HepG2 (cell line): ENCODE data around the gene NCOA7. TPM values are rescaled to one million over a fixed set of nuclear protein-coding genes. Genes with fewer than 3 reads are reported as not detected.

Source experiments
- DNMT3B ChIP-seq: conservative IDR thresholded peaks from 2 replicates; pipeline ENCODE4 v1.6.1; 2016; ENCODE audit warnings: missing biosample characterization, control low read depth
- HMG20A ChIP-seq: IDR thresholded peaks from 2 replicates; pipeline ENCODE4 v1.6.1; 2016; ENCODE audit warnings: borderline replicate concordance
- IRF2 ChIP-seq: IDR thresholded peaks from 2 replicates; pipeline ENCODE4 v1.6.1; 2018; ENCODE audit warnings: missing genetic modification reagents, missing compliant biosample characterization
- NCOR1 ChIP-seq: fragments of 200-600 bp; sonication (generic); IDR thresholded peaks from 2 replicates; pipeline ENCODE4 v1.7.0; 2017; ENCODE audit warnings: antibody characterized with exemption, low read length, borderline replicate concordance
- NFIC ChIP-seq: IDR thresholded peaks from 2 replicates; pipeline ENCODE4 v1.6.1; 2012; ENCODE audit warnings: mild to moderate bottlenecking, low read length, inconsistent platforms
- PHF5A ChIP-seq: IDR thresholded peaks from one replicate; pipeline ENCODE4 v1.6.1; 2018; ENCODE audit warnings: low read depth, missing genetic modification reagents; ENCODE audit not compliant: unreplicated experiment
- SP4 ChIP-seq: sonication (generic); formaldehyde crosslinking; IDR thresholded peaks from 2 replicates; pipeline ENCODE4 v1.8.1; 2023; ENCODE audit warnings: mild to moderate bottlenecking, missing genetic modification reagents
- TAF1 ChIP-seq: sonication (generic); formaldehyde crosslinking; IDR thresholded peaks from 2 replicates; pipeline ENCODE4 v1.4.0; 2020; ENCODE audit warnings: missing genetic modification reagents
- U2AF2 ChIP-seq: fragments of 200-400 bp; formaldehyde crosslinking; IDR thresholded peaks from 2 replicates; pipeline ENCODE4 v1.6.1; 2017; ENCODE audit warnings: low read depth, mild to moderate bottlenecking, low read length
- YY1 ChIP-seq: IDR thresholded peaks from 2 replicates; pipeline ENCODE4 v1.6.1; 2011; ENCODE audit warnings: low read length, low read depth, moderate library complexity, mild to moderate bottlenecking; ENCODE audit not compliant: insufficient read depth, insufficient replicate concordance
- ZNF160 ChIP-seq: sonication (generic); formaldehyde crosslinking; IDR thresholded peaks from 2 replicates; pipeline ENCODE4 v1.8.0; 2022; ENCODE audit warnings: mild to moderate bottlenecking, inconsistent platforms, missing genetic modification reagents
- ZSCAN12 ChIP-seq: sonication (generic); formaldehyde crosslinking; IDR thresholded peaks from 2 replicates; pipeline ENCODE4 v1.9.0; 2021; ENCODE audit warnings: mild to moderate bottlenecking, missing genetic modification reagents
- polyA plus RNA-seq, 8 experiments: library from polyadenylated mRNA; depleted of rRNA in 3 of 8; stranded (reverse) in 7 of 8; unstranded in 1 of 8; fragments of >200 nt; fragmentation: Illumina TruSeq in 4 of 8; extraction: Trizol in 4 of 8; gene quantifications; 2 replicates each; pipeline versions ENCODE4 v1.2.1 to v1.2.3, GENCODE V29; 2011 to 2016; ENCODE audit warnings: low read depth in 4 of 8, missing spikeins in 1 of 8, mixed read lengths in 1 of 8; ENCODE audit not compliant: insufficient read depth in 1 of 8
- total RNA-seq, 5 experiments: library from RNA; depleted of rRNA; stranded (reverse); fragments of >200 nt; fragmentation: Illumina TruSeq; extraction: Trizol; gene quantifications; 2 replicates each; pipeline ENCODE4 v1.2.3, GENCODE V29; 2016; ENCODE audit warnings: low read depth in 1 of 5
- TF ChIP-seq, protein P1 (sequence below): sonication (generic); formaldehyde crosslinking; IDR thresholded peaks from 2 replicates; pipeline ENCODE4 v1.4.0; 2020; ENCODE audit warnings: missing genetic modification reagents, mild to moderate bottlenecking, borderline replicate concordance
- TF ChIP-seq, protein P2 (sequence below): sonication (generic); formaldehyde crosslinking; IDR thresholded peaks from 2 replicates; pipeline ENCODE4 v1.4.0; 2020; ENCODE audit warnings: missing genetic modification reagents, borderline replicate concordance
- TF ChIP-seq, protein P3 (sequence below): sonication (generic); formaldehyde crosslinking; IDR thresholded peaks from 2 replicates; pipeline ENCODE4 v1.8.1; 2023; ENCODE audit warnings: missing genetic modification reagents, inconsistent platforms, borderline replicate concordance
- TF ChIP-seq, protein P4 (sequence below): sonication (generic); formaldehyde crosslinking; IDR thresholded peaks from 2 replicates; pipeline ENCODE4 v1.5.0; 2020; ENCODE audit warnings: missing genetic modification reagents, mild to moderate bottlenecking, borderline replicate concordance
- TF ChIP-seq, protein P5 (sequence below): sonication (generic); formaldehyde crosslinking; IDR thresholded peaks from 2 replicates; pipeline ENCODE4 v1.4.0; 2020; ENCODE audit warnings: missing genetic modification reagents, borderline replicate concordance

NCOA7 gene
- total and polyA plus RNA-seq, 2 of the 13 experiments (the other 11 are each of a cell fraction or from before 2014, with no cell fraction given) = 13.6 to 20.8 TPM

DNA sequence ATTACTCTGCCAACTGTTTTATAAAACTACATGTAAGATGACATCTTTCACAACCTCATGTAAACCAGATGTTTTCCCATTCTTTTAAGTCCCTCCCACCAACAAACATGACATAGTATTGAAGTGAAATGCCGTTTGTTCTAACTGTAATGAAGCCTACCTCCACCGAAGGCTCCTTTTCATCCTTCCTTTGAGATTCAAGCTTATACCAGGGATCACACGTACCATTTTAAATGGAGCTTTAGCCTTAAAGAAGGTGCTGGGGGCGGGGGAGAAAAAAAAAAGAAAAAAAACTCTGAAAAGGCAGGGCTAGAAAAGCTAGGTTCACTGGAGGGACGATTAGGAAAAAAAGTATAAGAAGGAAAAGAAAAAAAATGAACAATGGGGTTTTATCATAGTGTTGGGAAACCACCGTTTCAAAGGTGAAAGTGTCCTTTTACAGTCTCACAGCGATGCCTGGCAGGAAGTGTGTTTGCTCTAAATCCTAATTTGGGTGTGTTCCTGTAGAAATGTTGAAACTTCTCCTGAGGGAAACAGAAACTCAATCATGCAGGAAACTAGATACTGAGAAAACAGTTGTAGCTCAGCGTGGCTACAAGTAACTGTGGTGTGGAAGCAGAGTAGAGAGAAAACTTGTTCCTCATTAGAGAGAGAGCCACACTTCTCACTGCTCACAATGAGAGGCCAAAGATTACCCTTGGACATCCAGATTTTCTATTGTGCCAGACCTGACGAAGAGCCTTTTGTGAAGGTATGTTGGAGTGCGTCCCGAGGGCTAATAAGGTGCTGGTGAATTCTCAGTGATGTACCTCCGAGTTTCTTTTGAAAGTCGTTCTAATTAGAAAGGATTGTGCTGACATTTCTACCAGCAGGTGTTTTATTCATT lies 128.2 kb downstream of the NCOA7 start (continued):
- TF ChIP-seq, protein P1, sequence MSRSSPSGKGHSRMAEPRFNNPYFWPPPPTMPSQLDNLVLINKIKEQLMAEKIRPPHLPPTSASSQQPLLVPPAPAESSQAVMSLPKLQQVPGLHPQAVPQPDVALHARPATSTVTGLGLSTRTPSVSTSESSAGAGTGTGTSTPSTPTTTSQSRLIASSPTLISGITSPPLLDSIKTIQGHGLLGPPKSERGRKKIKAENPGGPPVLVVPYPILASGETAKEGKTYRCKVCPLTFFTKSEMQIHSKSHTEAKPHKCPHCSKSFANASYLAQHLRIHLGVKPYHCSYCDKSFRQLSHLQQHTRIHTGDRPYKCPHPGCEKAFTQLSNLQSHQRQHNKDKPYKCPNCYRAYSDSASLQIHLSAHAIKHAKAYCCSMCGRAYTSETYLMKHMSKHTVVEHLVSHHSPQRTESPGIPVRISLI (CRISPR knock-in tag) = peak; percentile 97
- peak; percentile 33; the same call in 1 of the 2 replicates for TF ChIP-seq HMG20A (CRISPR knock-in tag)
- TF ChIP-seq NFIC = 0 out of 2 replicates have a peak, but pooled peaks have one; percentile 4
- TF ChIP-seq DNMT3B (CRISPR knock-in tag) = no peak
- peak; percentile 47; the same call in 1 of the 2 replicates for TF ChIP-seq IRF2 (CRISPR knock-in tag)
- TF ChIP-seq, protein P2, sequence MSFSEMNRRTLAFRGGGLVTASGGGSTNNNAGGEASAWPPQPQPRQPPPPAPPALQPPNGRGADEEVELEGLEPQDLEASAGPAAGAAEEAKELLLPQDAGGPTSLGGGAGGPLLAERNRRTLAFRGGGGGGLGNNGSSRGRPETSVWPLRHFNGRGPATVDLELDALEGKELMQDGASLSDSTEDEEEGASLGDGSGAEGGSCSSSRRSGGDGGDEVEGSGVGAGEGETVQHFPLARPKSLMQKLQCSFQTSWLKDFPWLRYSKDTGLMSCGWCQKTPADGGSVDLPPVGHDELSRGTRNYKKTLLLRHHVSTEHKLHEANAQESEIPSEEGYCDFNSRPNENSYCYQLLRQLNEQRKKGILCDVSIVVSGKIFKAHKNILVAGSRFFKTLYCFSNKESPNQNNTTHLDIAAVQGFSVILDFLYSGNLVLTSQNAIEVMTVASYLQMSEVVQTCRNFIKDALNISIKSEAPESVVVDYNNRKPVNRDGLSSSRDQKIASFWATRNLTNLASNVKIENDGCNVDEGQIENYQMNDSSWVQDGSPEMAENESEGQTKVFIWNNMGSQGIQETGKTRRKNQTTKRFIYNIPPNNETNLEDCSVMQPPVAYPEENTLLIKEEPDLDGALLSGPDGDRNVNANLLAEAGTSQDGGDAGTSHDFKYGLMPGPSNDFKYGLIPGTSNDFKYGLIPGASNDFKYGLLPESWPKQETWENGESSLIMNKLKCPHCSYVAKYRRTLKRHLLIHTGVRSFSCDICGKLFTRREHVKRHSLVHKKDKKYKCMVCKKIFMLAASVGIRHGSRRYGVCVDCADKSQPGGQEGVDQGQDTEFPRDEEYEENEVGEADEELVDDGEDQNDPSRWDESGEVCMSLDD (CRISPR knock-in tag) = no peak
- no peak for TF ChIP-seq U2AF2
- TF ChIP-seq, protein P3, sequence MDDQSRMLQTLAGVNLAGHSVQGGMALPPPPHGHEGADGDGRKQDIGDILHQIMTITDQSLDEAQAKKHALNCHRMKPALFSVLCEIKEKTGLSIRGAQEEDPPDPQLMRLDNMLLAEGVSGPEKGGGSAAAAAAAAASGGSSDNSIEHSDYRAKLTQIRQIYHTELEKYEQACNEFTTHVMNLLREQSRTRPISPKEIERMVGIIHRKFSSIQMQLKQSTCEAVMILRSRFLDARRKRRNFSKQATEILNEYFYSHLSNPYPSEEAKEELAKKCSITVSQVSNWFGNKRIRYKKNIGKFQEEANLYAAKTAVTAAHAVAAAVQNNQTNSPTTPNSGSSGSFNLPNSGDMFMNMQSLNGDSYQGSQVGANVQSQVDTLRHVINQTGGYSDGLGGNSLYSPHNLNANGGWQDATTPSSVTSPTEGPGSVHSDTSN (CRISPR knock-in tag) = no peak
- TF ChIP-seq NCOR1 = peak; percentile 83; the same call in 1 of the 2 replicates
- TF ChIP-seq, protein P4, sequence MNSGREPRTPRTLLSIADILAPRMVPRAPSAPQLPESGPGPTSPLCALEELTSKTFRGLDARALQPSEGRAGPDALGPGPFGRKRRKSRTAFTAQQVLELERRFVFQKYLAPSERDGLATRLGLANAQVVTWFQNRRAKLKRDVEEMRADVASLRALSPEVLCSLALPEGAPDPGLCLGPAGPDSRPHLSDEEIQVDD (CRISPR knock-in tag) = no peak
- no peak for TF ChIP-seq SP4
- TF ChIP-seq, protein P5, sequence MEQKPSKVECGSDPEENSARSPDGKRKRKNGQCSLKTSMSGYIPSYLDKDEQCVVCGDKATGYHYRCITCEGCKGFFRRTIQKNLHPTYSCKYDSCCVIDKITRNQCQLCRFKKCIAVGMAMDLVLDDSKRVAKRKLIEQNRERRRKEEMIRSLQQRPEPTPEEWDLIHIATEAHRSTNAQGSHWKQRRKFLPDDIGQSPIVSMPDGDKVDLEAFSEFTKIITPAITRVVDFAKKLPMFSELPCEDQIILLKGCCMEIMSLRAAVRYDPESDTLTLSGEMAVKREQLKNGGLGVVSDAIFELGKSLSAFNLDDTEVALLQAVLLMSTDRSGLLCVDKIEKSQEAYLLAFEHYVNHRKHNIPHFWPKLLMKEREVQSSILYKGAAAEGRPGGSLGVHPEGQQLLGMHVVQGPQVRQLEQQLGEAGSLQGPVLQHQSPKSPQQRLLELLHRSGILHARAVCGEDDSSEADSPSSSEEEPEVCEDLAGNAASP (CRISPR knock-in tag) = no peak
- no peak for TF ChIP-seq YY1
- TF ChIP-seq TAF1 = peak; percentile 59; the same call in 1 of the 2 replicates
- TF ChIP-seq ZSCAN12 = no peak
- no peak for TF ChIP-seq ZNF160
- peak; percentile 67 for TF ChIP-seq PHF5A (CRISPR knock-in tag)
